HepG2 (cell line): ENCODE results near the gene IL36B. TPM values are rescaled to one million over a fixed set of nuclear protein-coding genes. Genes with fewer than 3 reads are reported as not detected.

Source experiments
- ATAC-seq: fragments of 200-7000 bp; cut with Tn5 transposase; 3 replicates; pipeline ENCODE4 v1.9.1; 2020; ENCODE audit warnings: mild to moderate bottlenecking, moderate library complexity
- BruUV-seq: library from RNA; stranded (reverse); fragments of 400-500 nt; replicated peaks from 2 replicates; lab custom pipeline; 2021; lab: Mats Ljungman, UMichigan
- CTCF ChIA-PET: fragments of 300-600 bp; formaldehyde crosslinking; extraction: SDS; loops from one replicate; lab custom pipeline; 2021; ENCODE audit warnings: low total read pairs, inconsistent platforms, low intra/inter-chr PET ratio; lab: Yijun Ruan, JAX
- POLR2A ChIA-PET: fragments of 350-600 bp; sonication (Branson Sonifier 250); formaldehyde crosslinking; loops from one replicate; lab custom pipeline; 2020; ENCODE audit warnings: antibody characterized with exemption, inconsistent platforms; lab: Yijun Ruan, JAX
- DNase-seq: peaks from one replicate; pipeline ENCODE4 v3.0.0-alpha.2; 2015; ENCODE audit warnings: low spot score
- FAIRE-seq: peaks from 3 replicates; lab custom pipeline; 2011; peaks lifted over from hg19 to GRCh38; lab: Jason Lieb, UNC
- H2AFZ ChIP-seq: one replicate; pipeline ENCODE4 v1.6.1; 2011; ENCODE audit warnings: low read length, inconsistent platforms
- H3K27ac ChIP-seq: fragments of 300-600 bp; 3 replicates; pipeline ENCODE4 v1.8.0; 2011; ENCODE audit warnings: mixed run types, mild to moderate bottlenecking, mixed read lengths, low read length, inconsistent platforms; ENCODE audit not compliant: insufficient read depth; ENCODE audit errors: extremely low read length
- H3K27me3 ChIP-seq, 2 experiments: fragments of 200-600 bp in 1 of 2; 2 replicates in 1 of 2; 3 replicates in 1 of 2; pipeline versions ENCODE4 v1.6.0 to v1.8.0; 2011; ENCODE audit warnings: low read length in 2 of 2, mild to moderate bottlenecking in 2 of 2, moderate library complexity in 2 of 2, inconsistent platforms in 1 of 2; ENCODE audit not compliant: insufficient read depth in 2 of 2, control insufficient read depth in 1 of 2
- H3K36me3 ChIP-seq, 2 experiments: fragments of 200-600 bp in 1 of 2; replicated peaks in 1 of 2; 2 replicates in 1 of 2; 3 replicates in 1 of 2; pipeline versions ENCODE4 v1.5.1 to v1.8.0; 2011; ENCODE audit warnings: low read length in 2 of 2, inconsistent platforms in 1 of 2; ENCODE audit not compliant: insufficient read depth in 2 of 2, control insufficient read depth in 1 of 2
- H3K4me1 ChIP-seq: 2 replicates; pipeline ENCODE4 v1.5.1; 2012; ENCODE audit warnings: low read length, inconsistent platforms; ENCODE audit not compliant: insufficient read depth
- H3K4me2 ChIP-seq: 2 replicates; pipeline ENCODE4 v1.6.0; 2011; ENCODE audit warnings: low read depth, low read length, inconsistent platforms
- H3K4me3 ChIP-seq, 3 experiments: fragments of 200-600 bp in 1 of 3; sonication (generic), shearing (Covaris generic) in 1 of 3; replicated peaks in 1 of 3; 2 replicates each; pipeline ENCODE4 v1.5.1; 2011 to 2016; ENCODE audit warnings: low read length in 3 of 3, inconsistent platforms in 2 of 3, low read depth in 2 of 3, mild to moderate bottlenecking in 2 of 3, control low read depth in 1 of 3, mixed read lengths in 1 of 3; ENCODE audit not compliant: insufficient read depth in 1 of 3
- H3K79me2 ChIP-seq: one replicate; pipeline ENCODE4 v1.6.1; 2011; ENCODE audit warnings: low read length, inconsistent platforms; ENCODE audit not compliant: insufficient read depth
- H3K9ac ChIP-seq: 2 replicates; pipeline ENCODE4 v1.6.0; 2011; ENCODE audit warnings: mild to moderate bottlenecking, low read depth, low read length, inconsistent platforms; ENCODE audit not compliant: insufficient read depth
- H3K9me3 ChIP-seq: 2 replicates; pipeline ENCODE4 v1.5.1; 2012; ENCODE audit warnings: mild to moderate bottlenecking, low read length
- H4K20me1 ChIP-seq: 2 replicates; pipeline ENCODE4 v1.6.0; 2011; ENCODE audit warnings: inconsistent platforms, mild to moderate bottlenecking, low read length, moderate library complexity; ENCODE audit not compliant: insufficient read depth
- SMAD1 ChIP-seq: sonication (generic); formaldehyde crosslinking; IDR thresholded peaks from 2 replicates; pipeline ENCODE4 v1.4.0; 2020; ENCODE audit warnings: missing genetic modification reagents, low read depth, mild to moderate bottlenecking, borderline replicate concordance
- ZNF180 ChIP-seq: sonication (generic); formaldehyde crosslinking; IDR thresholded peaks from 2 replicates; pipeline ENCODE4 v1.4.0; 2020; ENCODE audit warnings: low read depth, missing genetic modification reagents, borderline replicate concordance
- ZNF350 ChIP-seq: sonication (generic); formaldehyde crosslinking; IDR thresholded peaks from 2 replicates; pipeline ENCODE4 v1.4.0; 2020; ENCODE audit warnings: mild to moderate bottlenecking, low read depth, missing genetic modification reagents, borderline replicate concordance
- ZNF674 ChIP-seq: sonication (generic); formaldehyde crosslinking; IDR thresholded peaks from 2 replicates; pipeline ENCODE4 v1.5.0; 2020; ENCODE audit warnings: low read depth, mild to moderate bottlenecking, missing genetic modification reagents
- ZNF737 ChIP-seq: sonication (generic); formaldehyde crosslinking; IDR thresholded peaks from 2 replicates; pipeline ENCODE4 v1.5.0; 2020; ENCODE audit warnings: missing genetic modification reagents, mild to moderate bottlenecking, borderline replicate concordance
- WGBS: methylation state at CpG from one replicate; pipeline ENCODE4 v1.1.6; 2017; ENCODE audit warnings: low lambda C conversion rate; 5-methylcytosine and 5-hydroxymethylcytosine counted together
- in situ Hi-C: cut with HindIII; loops from 2 replicates; pipeline ENCODE4 v1.10.0; 2017; ENCODE audit warnings: low pct_unique_long_range_greater_than_20kb; ENCODE audit not compliant: extremely low pct_ligation_motif_present
- intact Hi-C: fragments of 100-400 bp; cut with micrococcal nuclease; formaldehyde crosslinking; loops from one replicate; pipeline ENCODE4 v1.10.0; 2022; ENCODE audit not compliant: unreplicated experiment
- polyA plus RNA-seq, 8 experiments: library from polyadenylated mRNA; depleted of rRNA in 3 of 8; stranded (reverse) in 7 of 8; unstranded in 1 of 8; fragments of >200 nt; fragmentation: Illumina TruSeq in 4 of 8; extraction: Trizol in 4 of 8; gene quantifications; 2 replicates each; pipeline versions ENCODE4 v1.2.1 to v1.2.3, GENCODE V29; 2011 to 2016; ENCODE audit warnings: low read depth in 4 of 8, missing spikeins in 1 of 8, mixed read lengths in 1 of 8; ENCODE audit not compliant: insufficient read depth in 1 of 8
- total RNA-seq, 5 experiments: library from RNA; depleted of rRNA; stranded (reverse); fragments of >200 nt; fragmentation: Illumina TruSeq; extraction: Trizol; gene quantifications; 2 replicates each; pipeline ENCODE4 v1.2.3, GENCODE V29; 2016; ENCODE audit warnings: low read depth in 1 of 5
- TF ChIP-seq, protein P1 (sequence below): sonication (generic); formaldehyde crosslinking; IDR thresholded peaks from 2 replicates; pipeline ENCODE4 v1.4.0; 2020; ENCODE audit warnings: mild to moderate bottlenecking, missing genetic modification reagents
- TF ChIP-seq, protein P2 (sequence below): IDR thresholded peaks from 2 replicates; pipeline ENCODE4 v1.6.1; 2016; ENCODE audit warnings: low read depth, control low read depth
- TF ChIP-seq, protein P3 (sequence below): sonication (generic); formaldehyde crosslinking; IDR thresholded peaks from 2 replicates; pipeline ENCODE4 v1.4.0; 2020; ENCODE audit warnings: missing genetic modification reagents
- TF ChIP-seq, protein P4 (sequence below): sonication (generic); formaldehyde crosslinking; IDR thresholded peaks from 2 replicates; pipeline ENCODE4 v1.4.0; 2020; ENCODE audit warnings: mild to moderate bottlenecking, missing genetic modification reagents, borderline replicate concordance

IL36B gene
- total and polyA plus RNA-seq, 2 of the 13 experiments (the other 11 are each of a cell fraction or from before 2014, with no cell fraction given), result not detected

DNA sequence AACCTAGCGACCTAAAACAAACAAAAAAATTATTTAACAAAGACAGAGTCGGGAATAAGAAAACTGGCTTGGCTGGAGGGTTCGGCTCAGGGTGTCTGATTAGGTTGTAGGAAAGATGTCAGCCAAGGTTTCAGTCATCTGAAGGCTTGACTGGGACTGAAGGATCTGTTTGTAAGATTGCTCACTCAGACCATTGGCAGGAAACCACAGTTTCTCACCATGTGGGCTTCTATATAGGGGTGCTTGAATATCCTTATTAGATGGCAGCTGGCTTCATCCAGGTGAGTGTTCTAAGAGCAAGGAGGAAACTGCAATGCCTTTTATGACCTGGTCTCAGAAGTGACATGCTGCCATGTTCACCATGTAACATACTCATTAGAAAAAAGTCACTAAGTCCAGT, 999 bp upstream of the IL36B start (continued):
- no peak for TF ChIP-seq ZNF180 (CRISPR knock-in tag)
- TF ChIP-seq ZNF350 (CRISPR knock-in tag), result no peak
- TF ChIP-seq, protein P1, sequence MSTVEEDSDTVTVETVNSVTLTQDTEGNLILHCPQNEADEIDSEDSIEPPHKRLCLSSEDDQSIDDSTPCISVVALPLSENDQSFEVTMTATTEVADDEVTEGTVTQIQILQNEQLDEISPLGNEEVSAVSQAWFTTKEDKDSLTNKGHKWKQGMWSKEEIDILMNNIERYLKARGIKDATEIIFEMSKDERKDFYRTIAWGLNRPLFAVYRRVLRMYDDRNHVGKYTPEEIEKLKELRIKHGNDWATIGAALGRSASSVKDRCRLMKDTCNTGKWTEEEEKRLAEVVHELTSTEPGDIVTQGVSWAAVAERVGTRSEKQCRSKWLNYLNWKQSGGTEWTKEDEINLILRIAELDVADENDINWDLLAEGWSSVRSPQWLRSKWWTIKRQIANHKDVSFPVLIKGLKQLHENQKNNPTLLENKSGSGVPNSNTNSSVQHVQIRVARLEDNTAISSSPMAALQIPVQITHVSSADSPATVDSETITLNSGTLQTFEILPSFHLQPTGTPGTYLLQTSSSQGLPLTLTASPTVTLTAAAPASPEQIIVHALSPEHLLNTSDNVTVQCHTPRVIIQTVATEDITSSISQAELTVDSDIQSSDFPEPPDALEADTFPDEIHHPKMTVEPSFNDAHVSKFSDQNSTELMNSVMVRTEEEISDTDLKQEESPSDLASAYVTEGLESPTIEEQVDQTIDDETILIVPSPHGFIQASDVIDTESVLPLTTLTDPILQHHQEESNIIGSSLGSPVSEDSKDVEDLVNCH (CRISPR knock-in tag), result no peak
- TF ChIP-seq ZNF674 (CRISPR knock-in tag), result no peak

GRCh38 chr2:113050921-113051895, 1.5 kb downstream of the IL36B start:
- ChIA-PET CTCF (no interaction called here), POLR2A (no interaction called here)
- no TSS peak for BruUV-seq
- H3K4me1 ChIP-seq, result no peaks in the 10 kb centered on the region
- H2AFZ ChIP-seq, result no peak overlapping the region
- no peak overlapping the region for H3K4me3 ChIP-seq
- DNase-seq (no peak), FAIRE-seq (no peak), ATAC-seq (peak; percentile 51)
- no peak overlapping the region for H3K27ac ChIP-seq
- 64% methylated on average over 29 of the region's 38 CpGs for WGBS
- H3K36me3 ChIP-seq, result no peaks in the 10 kb centered on the region
- no peaks in the 10 kb centered on the region for H4K20me1 ChIP-seq
- no peaks in the 10 kb centered on the region for H3K79me2 ChIP-seq
- H3K4me2 ChIP-seq, result no peak overlapping the region
- no peak overlapping the region for H3K9ac ChIP-seq
- intact Hi-C loops (no loop called here), in situ Hi-C loops (no loop called here)
- H3K9me3 ChIP-seq, result peaks cover 14% of the 10 kb centered on the region; the same call in 1 of the 2 replicates
- peaks cover 1 to 10% of the 10 kb centered on the region in 2 experiments; a peak in 3 of 5 replicates for H3K27me3 ChIP-seq
- TF ChIP-seq, protein P2, sequence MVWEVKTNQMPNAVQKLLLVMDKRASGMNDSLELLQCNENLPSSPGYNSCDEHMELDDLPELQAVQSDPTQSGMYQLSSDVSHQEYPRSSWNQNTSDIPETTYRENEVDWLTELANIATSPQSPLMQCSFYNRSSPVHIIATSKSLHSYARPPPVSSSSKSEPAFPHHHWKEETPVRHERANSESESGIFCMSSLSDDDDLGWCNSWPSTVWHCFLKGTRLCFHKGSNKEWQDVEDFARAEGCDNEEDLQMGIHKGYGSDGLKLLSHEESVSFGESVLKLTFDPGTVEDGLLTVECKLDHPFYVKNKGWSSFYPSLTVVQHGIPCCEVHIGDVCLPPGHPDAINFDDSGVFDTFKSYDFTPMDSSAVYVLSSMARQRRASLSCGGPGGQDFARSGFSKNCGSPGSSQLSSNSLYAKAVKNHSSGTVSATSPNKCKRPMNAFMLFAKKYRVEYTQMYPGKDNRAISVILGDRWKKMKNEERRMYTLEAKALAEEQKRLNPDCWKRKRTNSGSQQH (CRISPR knock-in tag), result no peak
- TF ChIP-seq, protein P3, sequence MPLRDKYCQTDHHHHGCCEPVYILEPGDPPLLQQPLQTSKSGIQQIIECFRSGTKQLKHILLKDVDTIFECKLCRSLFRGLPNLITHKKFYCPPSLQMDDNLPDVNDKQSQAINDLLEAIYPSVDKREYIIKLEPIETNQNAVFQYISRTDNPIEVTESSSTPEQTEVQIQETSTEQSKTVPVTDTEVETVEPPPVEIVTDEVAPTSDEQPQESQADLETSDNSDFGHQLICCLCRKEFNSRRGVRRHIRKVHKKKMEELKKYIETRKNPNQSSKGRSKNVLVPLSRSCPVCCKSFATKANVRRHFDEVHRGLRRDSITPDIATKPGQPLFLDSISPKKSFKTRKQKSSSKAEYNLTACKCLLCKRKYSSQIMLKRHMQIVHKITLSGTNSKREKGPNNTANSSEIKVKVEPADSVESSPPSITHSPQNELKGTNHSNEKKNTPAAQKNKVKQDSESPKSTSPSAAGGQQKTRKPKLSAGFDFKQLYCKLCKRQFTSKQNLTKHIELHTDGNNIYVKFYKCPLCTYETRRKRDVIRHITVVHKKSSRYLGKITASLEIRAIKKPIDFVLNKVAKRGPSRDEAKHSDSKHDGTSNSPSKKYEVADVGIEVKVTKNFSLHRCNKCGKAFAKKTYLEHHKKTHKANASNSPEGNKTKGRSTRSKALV (CRISPR knock-in tag), result no peak
- TF ChIP-seq ZNF737 (no peak), SMAD1 (CRISPR knock-in tag) (no peak)
- TF ChIP-seq, protein P4, sequence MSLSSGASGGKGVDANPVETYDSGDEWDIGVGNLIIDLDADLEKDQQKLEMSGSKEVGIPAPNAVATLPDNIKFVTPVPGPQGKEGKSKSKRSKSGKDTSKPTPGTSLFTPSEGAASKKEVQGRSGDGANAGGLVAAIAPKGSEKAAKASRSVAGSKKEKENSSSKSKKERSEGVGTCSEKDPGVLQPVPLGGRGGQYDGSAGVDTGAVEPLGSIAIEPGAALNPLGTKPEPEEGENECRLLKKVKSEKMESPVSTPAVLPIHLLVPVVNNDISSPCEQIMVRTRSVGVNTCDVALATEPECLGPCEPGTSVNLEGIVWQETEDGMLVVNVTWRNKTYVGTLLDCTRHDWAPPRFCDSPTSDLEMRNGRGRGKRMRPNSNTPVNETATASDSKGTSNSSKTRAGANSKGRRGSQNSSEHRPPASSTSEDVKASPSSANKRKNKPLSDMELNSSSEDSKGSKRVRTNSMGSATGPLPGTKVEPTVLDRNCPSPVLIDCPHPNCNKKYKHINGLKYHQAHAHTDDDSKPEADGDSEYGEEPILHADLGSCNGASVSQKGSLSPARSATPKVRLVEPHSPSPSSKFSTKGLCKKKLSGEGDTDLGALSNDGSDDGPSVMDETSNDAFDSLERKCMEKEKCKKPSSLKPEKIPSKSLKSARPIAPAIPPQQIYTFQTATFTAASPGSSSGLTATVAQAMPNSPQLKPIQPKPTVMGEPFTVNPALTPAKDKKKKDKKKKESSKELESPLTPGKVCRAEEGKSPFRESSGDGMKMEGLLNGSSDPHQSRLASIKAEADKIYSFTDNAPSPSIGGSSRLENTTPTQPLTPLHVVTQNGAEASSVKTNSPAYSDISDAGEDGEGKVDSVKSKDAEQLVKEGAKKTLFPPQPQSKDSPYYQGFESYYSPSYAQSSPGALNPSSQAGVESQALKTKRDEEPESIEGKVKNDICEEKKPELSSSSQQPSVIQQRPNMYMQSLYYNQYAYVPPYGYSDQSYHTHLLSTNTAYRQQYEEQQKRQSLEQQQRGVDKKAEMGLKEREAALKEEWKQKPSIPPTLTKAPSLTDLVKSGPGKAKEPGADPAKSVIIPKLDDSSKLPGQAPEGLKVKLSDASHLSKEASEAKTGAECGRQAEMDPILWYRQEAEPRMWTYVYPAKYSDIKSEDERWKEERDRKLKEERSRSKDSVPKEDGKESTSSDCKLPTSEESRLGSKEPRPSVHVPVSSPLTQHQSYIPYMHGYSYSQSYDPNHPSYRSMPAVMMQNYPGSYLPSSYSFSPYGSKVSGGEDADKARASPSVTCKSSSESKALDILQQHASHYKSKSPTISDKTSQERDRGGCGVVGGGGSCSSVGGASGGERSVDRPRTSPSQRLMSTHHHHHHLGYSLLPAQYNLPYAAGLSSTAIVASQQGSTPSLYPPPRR (CRISPR knock-in tag), result no peak
